Measurements from ENCODE around the gene ARMC7.
"Not testable (repeated sequence)": the region's sequence is repeated elsewhere in the genome, so short reads cannot be mapped to it uniquely, and the experiment has no call there.

Gene ARMC7

GRCh38 chr17:75133607-75134347 is 24.0 kb downstream of the ARMC7 start:
- H3K36me3 ChIP-seq (ENCODE audit: control insufficient read depth in 2 of 2, insufficient read depth in 2 of 2, low read length in 2 of 2): peaks cover 15 to 22% of the 10 kb centered on the region in 2 donors
- not testable (repeated sequence) for H3K27ac ChIP-seq (ENCODE audit: low read depth in 2 of 2, low read length in 2 of 2); H3K27me3 ChIP-seq (ENCODE audit: control insufficient read depth in 2 of 2, insufficient read depth in 2 of 2, low read length in 2 of 2); H3K4me3 ChIP-seq (ENCODE audit: low read length in 2 of 2); H3K9ac ChIP-seq (ENCODE audit: low read depth in 1 of 2, low read length in 2 of 2); H3K9me3 ChIP-seq (ENCODE audit: control insufficient read depth in 2 of 2, low read length in 2 of 2)
- H3K4me1 ChIP-seq (ENCODE audit: control insufficient read depth in 2 of 2, insufficient read depth in 2 of 2, low read length in 2 of 2): peaks cover 12 to 17% of the 10 kb centered on the region in 2 donors

GRCh38 chr17:75135452-75135851 is 25.7 kb downstream of the ARMC7 start:
- H3K36me3 ChIP-seq (ENCODE audit: control insufficient read depth in 2 of 2, insufficient read depth in 2 of 2, low read length in 2 of 2): peaks cover 4 to 8% of the 10 kb centered on the region in 2 donors
- no peak overlapping the region for H3K9ac ChIP-seq (ENCODE audit: low read depth in 1 of 2, low read length in 2 of 2)
- no peak overlapping the region for H3K27ac ChIP-seq (ENCODE audit: low read depth in 2 of 2, low read length in 2 of 2)
- no peak overlapping the region for H3K4me3 ChIP-seq (ENCODE audit: low read length in 2 of 2)
- H3K27me3 ChIP-seq (ENCODE audit: control insufficient read depth in 2 of 2, insufficient read depth in 2 of 2, low read length in 2 of 2): no peaks in the 10 kb centered on the region
- no peaks in the 10 kb centered on the region for H3K9me3 ChIP-seq (ENCODE audit: control insufficient read depth in 2 of 2, low read length in 2 of 2)
- H3K4me1 ChIP-seq (ENCODE audit: control insufficient read depth in 2 of 2, insufficient read depth in 2 of 2, low read length in 2 of 2): peaks cover 2 to 5% of the 10 kb centered on the region in 2 donors

- Histone ChIP-seq H3K9ac (ENCODE audit: low read depth in 1 of 2, low read length in 2 of 2) (no peak overlapping the region), H3K4me1 (ENCODE audit: control insufficient read depth in 2 of 2, insufficient read depth in 2 of 2, low read length in 2 of 2) (peaks cover 0 to 3% of the 10 kb centered on the region in 2 donors), H3K27ac (ENCODE audit: low read depth in 2 of 2, low read length in 2 of 2) (no peak overlapping the region), H3K4me3 (ENCODE audit: low read length in 2 of 2) (no peak overlapping the region), H3K27me3 (ENCODE audit: control insufficient read depth in 2 of 2, insufficient read depth in 2 of 2, low read length in 2 of 2) (no peaks in the 10 kb centered on the region), H3K9me3 (ENCODE audit: control insufficient read depth in 2 of 2, low read length in 2 of 2) (no peaks in the 10 kb centered on the region), H3K36me3 (ENCODE audit: control insufficient read depth in 2 of 2, insufficient read depth in 2 of 2, low read length in 2 of 2) (peaks cover 6 to 12% of the 10 kb centered on the region in 2 donors)
Measured at GRCh38 chr17:75135946-75136345, 26.2 kb downstream of the ARMC7 start.

GRCh38 chr17:75137762-75138161 is 28.0 kb downstream of the ARMC7 start:
- not testable (repeated sequence) for H3K9me3 ChIP-seq (ENCODE audit: control insufficient read depth in 2 of 2, low read length in 2 of 2); H3K27ac ChIP-seq (ENCODE audit: low read depth in 2 of 2, low read length in 2 of 2); H3K4me3 ChIP-seq (ENCODE audit: low read length in 2 of 2); H3K27me3 ChIP-seq (ENCODE audit: control insufficient read depth in 2 of 2, insufficient read depth in 2 of 2, low read length in 2 of 2); H3K4me1 ChIP-seq (ENCODE audit: control insufficient read depth in 2 of 2, insufficient read depth in 2 of 2, low read length in 2 of 2); H3K9ac ChIP-seq (ENCODE audit: low read depth in 1 of 2, low read length in 2 of 2)
- peaks cover 12 to 19% of the 10 kb centered on the region in 2 donors for H3K36me3 ChIP-seq (ENCODE audit: control insufficient read depth in 2 of 2, insufficient read depth in 2 of 2, low read length in 2 of 2)

- Histone ChIP-seq H3K4me1 (ENCODE audit: control insufficient read depth in 2 of 2, insufficient read depth in 2 of 2, low read length in 2 of 2) (no peaks in the 10 kb centered on the region), H3K36me3 (ENCODE audit: control insufficient read depth in 2 of 2, insufficient read depth in 2 of 2, low read length in 2 of 2) (peaks cover 12 to 19% of the 10 kb centered on the region in 2 donors), H3K27ac (ENCODE audit: low read depth in 2 of 2, low read length in 2 of 2) (no peak overlapping the region), H3K9ac (ENCODE audit: low read depth in 1 of 2, low read length in 2 of 2) (no peak overlapping the region), H3K9me3 (ENCODE audit: control insufficient read depth in 2 of 2, low read length in 2 of 2) (no peaks in the 10 kb centered on the region), H3K27me3 (ENCODE audit: control insufficient read depth in 2 of 2, insufficient read depth in 2 of 2, low read length in 2 of 2) (no peaks in the 10 kb centered on the region), H3K4me3 (ENCODE audit: low read length in 2 of 2) (no peak overlapping the region)
Measured at GRCh38 chr17:75138519-75138918, 28.8 kb downstream of the ARMC7 start.

- no peak overlapping the region for H3K4me3 ChIP-seq (ENCODE audit: low read length in 2 of 2)
- H3K9me3 ChIP-seq (ENCODE audit: control insufficient read depth in 2 of 2, low read length in 2 of 2): no peaks in the 10 kb centered on the region
- H3K4me1 ChIP-seq (ENCODE audit: control insufficient read depth in 2 of 2, insufficient read depth in 2 of 2, low read length in 2 of 2): peaks cover 0 to under 1% of the 10 kb centered on the region in 2 donors
- no peak overlapping the region for H3K27ac ChIP-seq (ENCODE audit: low read depth in 2 of 2, low read length in 2 of 2)
- H3K27me3 ChIP-seq (ENCODE audit: control insufficient read depth in 2 of 2, insufficient read depth in 2 of 2, low read length in 2 of 2): no peaks in the 10 kb centered on the region
- H3K36me3 ChIP-seq (ENCODE audit: control insufficient read depth in 2 of 2, insufficient read depth in 2 of 2, low read length in 2 of 2): peaks cover 41 to 47% of the 10 kb centered on the region in 2 donors
- no peak overlapping the region for H3K9ac ChIP-seq (ENCODE audit: low read depth in 1 of 2, low read length in 2 of 2)
Measured at GRCh38 chr17:75142236-75142971, 32.6 kb downstream of the ARMC7 start.

- Histone ChIP-seq H3K4me3 (ENCODE audit: low read length in 2 of 2) (no peak overlapping the region), H3K4me1 (ENCODE audit: control insufficient read depth in 2 of 2, insufficient read depth in 2 of 2, low read length in 2 of 2) (peaks cover 6 to 11% of the 10 kb centered on the region in 2 donors), H3K36me3 (ENCODE audit: control insufficient read depth in 2 of 2, insufficient read depth in 2 of 2, low read length in 2 of 2) (peaks cover 45 to 50% of the 10 kb centered on the region in 2 donors), H3K9ac (ENCODE audit: low read depth in 1 of 2, low read length in 2 of 2) (no peak overlapping the region), H3K27ac (ENCODE audit: low read depth in 2 of 2, low read length in 2 of 2) (no peak overlapping the region), H3K9me3 (ENCODE audit: control insufficient read depth in 2 of 2, low read length in 2 of 2) (no peaks in the 10 kb centered on the region), H3K27me3 (ENCODE audit: control insufficient read depth in 2 of 2, insufficient read depth in 2 of 2, low read length in 2 of 2) (no peaks in the 10 kb centered on the region)
Measured at GRCh38 chr17:75144816-75145512, 35.2 kb downstream of the ARMC7 start.

GRCh38 chr17:75146592-75146991 is 36.8 kb downstream of the ARMC7 start:
- no peaks in the 10 kb centered on the region for H3K27me3 ChIP-seq (ENCODE audit: control insufficient read depth in 2 of 2, insufficient read depth in 2 of 2, low read length in 2 of 2)
- H3K27ac ChIP-seq (ENCODE audit: low read depth in 2 of 2, low read length in 2 of 2): no peak overlapping the region
- H3K4me1 ChIP-seq (ENCODE audit: control insufficient read depth in 2 of 2, insufficient read depth in 2 of 2, low read length in 2 of 2): peaks cover 6 to 11% of the 10 kb centered on the region in 2 donors
- no peak overlapping the region for H3K9ac ChIP-seq (ENCODE audit: low read depth in 1 of 2, low read length in 2 of 2)
- peaks cover 38 to 48% of the 10 kb centered on the region in 2 donors for H3K36me3 ChIP-seq (ENCODE audit: control insufficient read depth in 2 of 2, insufficient read depth in 2 of 2, low read length in 2 of 2)
- no peaks in the 10 kb centered on the region for H3K9me3 ChIP-seq (ENCODE audit: control insufficient read depth in 2 of 2, low read length in 2 of 2)
- no peak overlapping the region for H3K4me3 ChIP-seq (ENCODE audit: low read length in 2 of 2)

- peaks cover 32 to 43% of the 10 kb centered on the region in 2 donors for H3K36me3 ChIP-seq (ENCODE audit: control insufficient read depth in 2 of 2, insufficient read depth in 2 of 2, low read length in 2 of 2)
- H3K9ac ChIP-seq (ENCODE audit: low read depth in 1 of 2, low read length in 2 of 2): peak overlapping the region in 1 of 2 donors; percentile 33
- peaks cover 11 to 15% of the 10 kb centered on the region in 2 donors for H3K4me1 ChIP-seq (ENCODE audit: control insufficient read depth in 2 of 2, insufficient read depth in 2 of 2, low read length in 2 of 2)
- no peaks in the 10 kb centered on the region for H3K27me3 ChIP-seq (ENCODE audit: control insufficient read depth in 2 of 2, insufficient read depth in 2 of 2, low read length in 2 of 2)
- H3K27ac ChIP-seq (ENCODE audit: low read depth in 2 of 2, low read length in 2 of 2): peak overlapping the region; percentile 76 to 83
- no peak overlapping the region for H3K4me3 ChIP-seq (ENCODE audit: low read length in 2 of 2)
- H3K9me3 ChIP-seq (ENCODE audit: control insufficient read depth in 2 of 2, low read length in 2 of 2): no peaks in the 10 kb centered on the region
Measured at GRCh38 chr17:75147878-75148546, 38.2 kb downstream of the ARMC7 start.

Data from mucosa of rectum (tissue), 2 donors.